Activated T-helper 2 cell treated with anti-CD3 and anti-CD28 coated beads, Interferon-gamma antibody, Interleukin-2, Interleukin-4, amounts not matched to agents 10 μg/mL and 5 μg/mL and 100 μg/mL, durations not matched to agents 14 hours and 24 hours and 36 hours (primary cell): ENCODE data around the gene RHOBTB3. TPM values are rescaled to one million over a fixed set of nuclear protein-coding genes. Genes with fewer than 3 reads are reported as not detected.

Experiments used
- DNase-seq: peaks from one replicate; pipeline ENCODE4 v3.0.0; 2021; ENCODE audit warnings: low spot score
- H3K27ac Mint-ChIP-seq: one replicate; pipeline ENCODE4 v1.8.0; 2021; ENCODE audit warnings: mixed read lengths
- H3K27me3 Mint-ChIP-seq: one replicate; pipeline ENCODE4 v1.8.0; 2021; ENCODE audit warnings: low read depth, mixed read lengths
- H3K36me3 Mint-ChIP-seq: one replicate; pipeline ENCODE4 v1.8.0; 2021; ENCODE audit warnings: low read depth, mixed read lengths
- H3K4me1 Mint-ChIP-seq: one replicate; pipeline ENCODE4 v1.8.0; 2021; ENCODE audit warnings: low read depth, mixed read lengths
- H3K4me3 Mint-ChIP-seq: one replicate; pipeline ENCODE4 v1.8.0; 2021; ENCODE audit warnings: low read depth, mild to moderate bottlenecking, moderate library complexity, mixed read lengths
- H3K9me3 Mint-ChIP-seq: one replicate; pipeline ENCODE4 v1.8.0; 2021; ENCODE audit warnings: mixed read lengths
- intact Hi-C: fragments of 100-400 bp; cut with micrococcal nuclease; formaldehyde crosslinking; loops from one replicate; pipeline ENCODE4 v1.15.1; 2023
- total RNA-seq: library from RNA; stranded (reverse); gene quantifications from 2 replicates; pipeline ENCODE4 v1.2.3, GENCODE V29; 2022

RHOBTB3 gene
- total RNA-seq, 1 donor from 2014 or later, result 0.57 TPM

DNA sequence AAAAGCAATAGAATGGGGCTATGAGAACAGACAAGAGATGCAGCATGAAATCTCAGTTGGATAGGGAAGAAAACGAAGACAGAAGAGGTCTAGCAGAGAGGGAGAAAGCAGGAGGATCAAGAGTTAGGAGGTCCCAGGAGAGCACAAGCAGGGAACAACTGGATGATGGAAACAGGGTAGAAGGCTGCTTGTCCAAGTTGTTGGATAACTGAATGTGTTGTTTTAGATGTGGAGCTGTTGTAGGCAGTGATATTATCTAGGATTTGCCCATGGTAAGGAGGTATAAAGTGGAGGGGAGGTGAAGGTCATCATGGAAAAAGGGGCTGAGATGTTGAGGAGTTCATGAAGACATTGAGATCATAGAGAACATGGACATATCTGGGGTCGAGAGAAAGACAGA, 12.4 kb upstream of the RHOBTB3 start:
- Mint-ChIP-seq H3K9me3 (no peaks in the 10 kb centered on the region), H3K36me3 (no peaks in the 10 kb centered on the region), H3K27me3 (peaks cover 30% of the 10 kb centered on the region), H3K4me3 (no peak overlapping the region), H3K4me1 (peaks cover 23% of the 10 kb centered on the region), H3K27ac (no peak overlapping the region)
- intact Hi-C loops, result loop anchor here (1.0 to 5.0 kb wide), 9 partner anchors 28 to 819 kb away; partner anchors contain the start of gene GLRX
- no peak for DNase-seq

DNA sequence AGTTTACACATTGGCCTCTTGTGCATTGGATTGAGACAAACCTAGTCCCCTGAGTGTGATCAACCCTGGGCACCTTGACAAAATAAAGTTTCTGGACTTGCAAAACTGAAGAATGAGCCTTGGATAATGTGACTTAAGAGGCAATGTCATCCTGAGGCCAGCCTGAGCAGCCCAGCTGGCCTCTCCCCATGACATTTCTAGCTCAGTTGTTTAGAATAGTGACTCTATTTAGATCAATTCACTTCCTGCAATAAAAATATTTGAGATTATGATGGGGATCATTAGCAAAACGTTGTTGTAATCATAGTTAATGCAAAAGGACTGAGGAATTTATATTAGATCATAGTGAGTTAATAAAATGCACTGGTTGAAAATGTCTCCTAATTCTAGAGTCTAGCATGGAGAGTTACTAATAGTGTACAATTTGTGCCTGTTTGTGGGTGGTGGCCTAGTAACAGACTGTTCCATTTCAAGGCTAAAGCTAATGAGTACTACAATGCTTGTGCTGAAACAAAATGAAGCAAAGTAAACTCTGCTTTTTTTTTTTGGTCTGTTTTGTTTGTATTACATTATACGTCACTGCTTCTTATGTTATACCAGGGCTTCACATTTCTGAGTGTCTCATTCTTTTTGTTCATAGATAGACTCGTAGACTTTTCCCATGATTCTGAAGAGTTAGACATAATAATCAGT, 10.9 kb upstream of the RHOBTB3 start:
- H3K4me3 Mint-ChIP-seq, result no peak overlapping the region
- H3K9me3 Mint-ChIP-seq, result no peaks in the 10 kb centered on the region
- H3K27ac Mint-ChIP-seq, result no peak overlapping the region
- intact Hi-C loops, result no loop called here
- peaks cover 32% of the 10 kb centered on the region for H3K27me3 Mint-ChIP-seq
- peaks cover 23% of the 10 kb centered on the region for H3K4me1 Mint-ChIP-seq
- DNase-seq, result no peak
- no peaks in the 10 kb centered on the region for H3K36me3 Mint-ChIP-seq

DNA sequence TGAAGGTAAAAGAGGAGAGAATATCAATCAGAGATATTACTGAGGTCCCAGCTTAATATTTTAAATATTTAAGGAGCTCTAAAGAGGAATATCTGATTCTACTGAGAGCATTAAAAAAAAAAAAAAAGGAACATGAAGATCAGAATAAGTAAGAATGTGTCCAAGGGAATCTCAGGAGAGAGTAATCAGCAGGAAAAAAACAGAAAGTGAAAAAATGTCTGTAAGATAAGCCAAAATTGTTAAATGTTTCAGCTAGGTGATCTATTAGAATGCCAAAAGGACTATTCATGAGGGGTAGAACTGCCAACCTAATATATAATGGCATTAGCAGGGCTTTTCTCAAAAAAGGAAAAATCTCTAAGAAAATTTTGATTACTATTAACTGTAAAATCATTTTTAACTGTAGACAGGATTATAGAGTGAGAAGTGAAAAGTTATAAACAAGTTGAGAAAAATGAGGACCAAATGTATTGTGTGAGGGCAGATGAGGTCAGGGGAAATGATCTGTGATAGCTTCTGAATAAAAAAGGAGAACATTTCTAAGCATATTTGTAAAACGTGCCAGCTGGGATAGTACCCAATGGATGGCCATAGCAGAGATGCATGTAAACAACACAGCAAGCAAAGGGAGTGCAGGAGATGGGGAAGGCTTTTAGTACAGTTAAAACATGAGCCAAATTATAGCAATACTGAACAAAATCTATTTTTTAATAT, 9.4 kb upstream of the RHOBTB3 start:
- H3K9me3 Mint-ChIP-seq, result no peaks in the 10 kb centered on the region
- H3K27ac Mint-ChIP-seq, result no peak overlapping the region
- H3K36me3 Mint-ChIP-seq, result no peaks in the 10 kb centered on the region
- peaks cover 40% of the 10 kb centered on the region for H3K27me3 Mint-ChIP-seq
- DNase-seq, result no peak
- no peak overlapping the region for H3K4me3 Mint-ChIP-seq
- peaks cover 19% of the 10 kb centered on the region for H3K4me1 Mint-ChIP-seq
- intact Hi-C loops, result no loop called here

DNA sequence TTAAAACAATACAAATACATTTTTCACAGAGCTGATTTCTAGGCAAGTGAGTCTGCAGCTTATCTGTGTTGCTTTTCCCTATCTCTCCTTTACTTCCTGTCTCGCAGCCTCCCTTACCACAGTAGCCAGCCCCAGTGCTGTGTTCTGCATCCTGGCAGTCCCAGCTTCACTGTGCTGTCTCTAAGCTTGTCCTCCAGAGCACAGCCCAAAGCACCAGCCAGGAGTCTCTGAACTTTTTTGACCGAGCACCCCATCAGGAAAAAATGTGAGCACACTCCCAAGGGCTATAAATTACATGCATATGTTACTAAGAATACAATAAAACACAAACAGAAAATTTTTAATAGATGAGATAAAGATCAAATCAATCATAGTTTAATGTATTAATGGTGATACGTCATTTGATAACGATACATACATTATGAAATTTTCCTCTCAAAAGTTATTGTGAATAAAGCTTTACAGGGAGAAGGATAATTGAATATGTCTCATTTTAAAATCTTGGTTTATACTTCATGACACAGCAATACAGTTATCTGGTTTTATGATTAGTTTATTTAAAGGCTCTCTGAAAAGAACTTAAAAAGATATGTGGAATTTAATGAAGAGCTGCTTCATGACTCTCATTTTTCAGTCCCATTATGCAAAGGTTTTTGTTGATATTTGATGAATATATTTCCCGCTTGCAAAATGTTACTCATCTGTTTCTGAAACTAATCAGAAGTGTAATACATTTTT, 7.3 kb upstream of the RHOBTB3 start:
- Mint-ChIP-seq H3K27ac (no peak overlapping the region), H3K27me3 (peaks cover 58% of the 10 kb centered on the region), H3K4me3 (no peak overlapping the region), H3K9me3 (no peaks in the 10 kb centered on the region), H3K36me3 (no peaks in the 10 kb centered on the region), H3K4me1 (peaks cover 25% of the 10 kb centered on the region)
- intact Hi-C loops, result no loop called here
- DNase-seq, result no peak

DNA sequence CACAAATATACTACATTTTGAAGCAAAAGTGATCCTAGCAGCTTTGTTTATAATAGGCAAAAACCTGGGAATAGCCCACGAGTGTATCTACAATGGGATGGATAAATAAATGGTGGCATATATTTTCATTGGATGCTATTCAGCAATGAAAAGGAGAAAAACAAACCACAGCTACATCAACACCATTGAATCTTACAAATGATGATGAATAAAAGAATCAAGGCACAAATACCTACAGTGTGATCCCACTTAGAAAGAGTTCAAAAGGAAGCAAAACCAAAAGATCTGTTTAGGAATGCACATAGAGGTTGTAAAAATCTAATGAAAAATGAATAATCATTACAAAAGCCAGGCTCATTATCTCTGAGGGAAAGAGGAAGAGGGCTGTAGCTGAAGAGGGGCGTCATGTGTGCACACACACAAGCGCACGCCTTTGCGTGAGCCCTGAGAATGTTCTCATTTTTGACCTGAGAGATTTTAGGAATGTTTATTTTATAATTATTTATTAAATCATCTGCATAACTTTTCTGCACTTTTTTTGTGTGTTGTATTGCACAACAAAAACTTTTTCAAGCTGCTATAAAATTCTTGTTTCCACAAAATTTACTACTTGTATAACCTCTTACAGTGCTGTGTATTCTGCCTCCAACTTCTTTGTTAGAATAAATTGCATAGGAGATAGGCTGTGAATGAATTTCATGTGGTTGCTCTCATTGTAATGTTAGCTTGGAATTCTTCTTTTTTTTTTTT, 5.9 kb upstream of the RHOBTB3 start:
- DNase-seq, result no peak
- peaks cover 22% of the 10 kb centered on the region for H3K4me1 Mint-ChIP-seq
- H3K27ac Mint-ChIP-seq, result no peak overlapping the region
- no peaks in the 10 kb centered on the region for H3K36me3 Mint-ChIP-seq
- H3K9me3 Mint-ChIP-seq, result no peaks in the 10 kb centered on the region
- no peak overlapping the region for H3K4me3 Mint-ChIP-seq
- peaks cover 63% of the 10 kb centered on the region for H3K27me3 Mint-ChIP-seq
- intact Hi-C loops, result no loop called here

DNA sequence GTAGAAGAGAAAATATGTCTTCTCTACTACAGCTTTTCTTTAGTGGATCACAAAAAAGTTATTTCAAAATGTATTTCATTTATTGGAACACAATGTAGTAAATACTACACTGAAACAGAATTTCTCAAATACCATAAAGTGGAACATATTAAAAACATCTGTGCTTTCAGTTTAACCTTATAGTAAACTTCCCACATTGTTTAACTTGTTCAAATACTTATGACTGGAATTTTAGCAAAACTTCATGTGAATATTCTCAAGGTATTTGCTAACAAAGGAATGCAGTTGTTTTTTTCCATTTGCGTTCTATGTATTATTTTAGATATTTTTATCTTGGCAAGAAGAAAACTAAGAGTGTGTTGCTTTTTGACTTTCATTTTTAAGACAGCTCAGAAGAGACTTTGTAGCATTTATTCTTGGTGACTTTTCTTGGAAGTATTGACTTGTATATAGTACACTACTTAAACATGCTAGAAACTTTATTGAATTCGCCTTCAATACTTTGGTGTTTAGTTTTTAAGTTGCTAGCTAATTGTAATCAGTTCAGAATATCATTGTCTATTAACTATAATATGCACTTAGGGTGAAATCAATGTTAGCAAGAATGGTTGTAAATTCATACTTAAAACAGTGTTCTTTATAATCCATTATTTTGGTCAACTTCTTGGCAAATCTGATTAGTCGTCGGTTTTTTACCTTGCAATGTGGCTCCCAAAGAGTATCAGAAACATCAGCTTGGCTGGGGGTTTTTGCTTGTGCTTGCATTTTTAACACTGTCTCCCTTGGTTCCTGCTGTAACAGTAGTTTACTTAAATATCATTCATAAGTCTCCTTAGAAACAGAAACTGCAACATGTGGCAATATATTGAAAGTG, 5.0 kb upstream of the RHOBTB3 start:
- no peaks in the 10 kb centered on the region for H3K9me3 Mint-ChIP-seq
- no peaks in the 10 kb centered on the region for H3K36me3 Mint-ChIP-seq
- no peak overlapping the region for H3K4me3 Mint-ChIP-seq
- H3K27ac Mint-ChIP-seq, result no peak overlapping the region
- no peak for DNase-seq
- intact Hi-C loops, result no loop called here
- peaks cover 29% of the 10 kb centered on the region for H3K4me1 Mint-ChIP-seq
- peaks cover 64% of the 10 kb centered on the region for H3K27me3 Mint-ChIP-seq

DNA sequence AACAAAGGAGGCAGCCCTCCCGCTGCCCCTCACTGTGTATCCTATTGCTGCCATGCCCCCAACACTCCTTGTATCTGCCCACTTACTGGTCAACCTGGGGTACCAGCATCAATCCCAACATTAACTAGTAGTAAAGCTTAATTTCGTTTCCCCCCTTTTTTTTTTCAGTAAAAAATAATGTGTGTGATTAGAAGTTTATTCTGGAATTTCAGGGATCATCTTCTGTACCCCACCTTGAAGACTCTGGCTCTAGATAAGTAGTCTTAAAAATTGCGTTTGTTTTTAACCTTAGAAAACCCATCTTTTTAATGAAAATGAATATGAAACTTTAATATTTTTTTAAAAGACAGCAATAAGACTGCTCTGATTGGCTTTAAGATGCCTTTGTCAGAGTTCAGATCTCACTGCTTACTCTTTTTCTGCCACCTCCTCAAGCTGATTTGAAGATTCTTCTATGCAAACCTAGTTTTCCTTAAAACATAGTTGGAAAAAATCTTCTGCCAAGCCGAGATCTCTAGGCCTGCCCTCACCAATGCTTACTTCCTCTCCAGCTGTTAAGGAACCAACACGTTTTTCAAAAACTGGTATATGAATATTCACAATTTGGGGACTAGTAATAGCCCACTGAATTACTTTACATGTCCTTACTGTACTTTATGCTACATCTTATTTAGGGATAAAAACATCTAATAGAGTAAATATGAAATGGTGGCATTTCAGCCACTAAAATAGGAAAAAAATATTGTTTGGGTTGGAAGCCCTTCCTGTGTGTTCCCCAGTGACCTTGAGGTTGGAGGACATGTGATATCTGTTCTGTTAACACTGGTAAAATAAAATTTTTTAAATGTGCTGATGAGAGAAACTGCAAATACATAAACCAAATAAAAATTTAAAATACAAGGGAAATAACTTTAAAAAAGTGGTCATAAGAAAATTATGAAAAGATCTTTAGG, 4.0 kb upstream of the RHOBTB3 start:
- H3K4me1 Mint-ChIP-seq, result peaks cover 34% of the 10 kb centered on the region
- no peak for DNase-seq
- no peaks in the 10 kb centered on the region for H3K36me3 Mint-ChIP-seq
- H3K9me3 Mint-ChIP-seq, result no peaks in the 10 kb centered on the region
- H3K27me3 Mint-ChIP-seq, result peaks cover 63% of the 10 kb centered on the region
- intact Hi-C loops, result no loop called here
- no peak overlapping the region for H3K27ac Mint-ChIP-seq
- H3K4me3 Mint-ChIP-seq, result no peak overlapping the region

DNA sequence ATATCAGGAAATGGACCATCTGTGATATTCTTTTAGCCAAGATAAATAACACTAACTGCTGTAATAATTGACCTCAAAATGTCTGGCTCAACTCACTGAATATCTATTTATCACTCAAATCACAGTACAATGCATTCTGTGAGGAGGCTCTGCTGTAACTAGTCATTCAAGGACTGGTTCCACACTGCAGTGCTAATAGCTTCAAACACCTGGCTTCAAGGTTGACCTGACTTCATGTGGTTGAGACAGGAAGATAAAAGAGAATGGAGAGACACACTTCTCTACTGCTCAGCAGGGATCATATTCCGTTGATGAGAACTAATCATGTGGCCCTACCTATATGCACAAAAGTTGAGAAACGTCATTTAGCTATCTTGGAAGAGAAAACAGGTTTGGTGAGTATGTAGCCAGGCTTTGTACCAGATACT, 3.4 kb upstream of the RHOBTB3 start:
- no peak for DNase-seq
- H3K9me3 Mint-ChIP-seq, result no peaks in the 10 kb centered on the region
- intact Hi-C loops, result no loop called here
- H3K27me3 Mint-ChIP-seq, result peaks cover 68% of the 10 kb centered on the region
- H3K27ac Mint-ChIP-seq, result no peak overlapping the region
- peaks cover 35% of the 10 kb centered on the region for H3K4me1 Mint-ChIP-seq
- H3K36me3 Mint-ChIP-seq, result no peaks in the 10 kb centered on the region
- H3K4me3 Mint-ChIP-seq, result no peak overlapping the region

DNA sequence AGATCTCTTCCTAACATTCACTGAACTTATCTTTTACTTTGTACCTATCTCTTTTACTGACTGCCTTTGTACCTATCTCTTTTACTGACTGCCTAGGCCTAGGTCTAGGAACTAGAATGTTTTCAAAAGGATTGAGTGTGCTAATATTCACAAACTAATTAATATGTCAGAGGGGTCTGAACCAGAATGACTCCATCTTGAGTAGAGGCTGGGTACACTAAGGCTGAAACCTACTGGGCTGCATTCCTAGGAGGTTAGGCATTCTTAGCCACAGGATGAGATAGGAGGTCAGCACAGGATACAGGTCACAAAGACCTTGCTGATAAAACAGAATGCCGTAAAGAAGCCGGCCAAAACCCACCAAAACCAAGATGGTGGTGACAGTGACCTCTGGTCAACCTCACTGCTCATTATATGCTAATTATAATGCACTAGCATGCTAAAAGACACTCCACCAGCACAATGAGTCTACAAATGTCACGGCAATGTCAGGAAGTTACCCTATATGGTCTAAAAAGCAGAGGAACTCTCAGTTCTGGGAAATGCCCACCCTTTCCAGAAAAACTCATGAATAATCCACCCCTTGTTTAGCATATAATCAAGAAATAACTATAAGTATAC, 2.5 kb upstream of the RHOBTB3 start:
- Mint-ChIP-seq H3K27ac (no peak overlapping the region), H3K9me3 (no peaks in the 10 kb centered on the region), H3K27me3 (peaks cover 75% of the 10 kb centered on the region), H3K4me1 (peaks cover 33% of the 10 kb centered on the region), H3K36me3 (no peaks in the 10 kb centered on the region), H3K4me3 (no peak overlapping the region)
- DNase-seq, result no peak
- intact Hi-C loops, result no loop called here

DNA sequence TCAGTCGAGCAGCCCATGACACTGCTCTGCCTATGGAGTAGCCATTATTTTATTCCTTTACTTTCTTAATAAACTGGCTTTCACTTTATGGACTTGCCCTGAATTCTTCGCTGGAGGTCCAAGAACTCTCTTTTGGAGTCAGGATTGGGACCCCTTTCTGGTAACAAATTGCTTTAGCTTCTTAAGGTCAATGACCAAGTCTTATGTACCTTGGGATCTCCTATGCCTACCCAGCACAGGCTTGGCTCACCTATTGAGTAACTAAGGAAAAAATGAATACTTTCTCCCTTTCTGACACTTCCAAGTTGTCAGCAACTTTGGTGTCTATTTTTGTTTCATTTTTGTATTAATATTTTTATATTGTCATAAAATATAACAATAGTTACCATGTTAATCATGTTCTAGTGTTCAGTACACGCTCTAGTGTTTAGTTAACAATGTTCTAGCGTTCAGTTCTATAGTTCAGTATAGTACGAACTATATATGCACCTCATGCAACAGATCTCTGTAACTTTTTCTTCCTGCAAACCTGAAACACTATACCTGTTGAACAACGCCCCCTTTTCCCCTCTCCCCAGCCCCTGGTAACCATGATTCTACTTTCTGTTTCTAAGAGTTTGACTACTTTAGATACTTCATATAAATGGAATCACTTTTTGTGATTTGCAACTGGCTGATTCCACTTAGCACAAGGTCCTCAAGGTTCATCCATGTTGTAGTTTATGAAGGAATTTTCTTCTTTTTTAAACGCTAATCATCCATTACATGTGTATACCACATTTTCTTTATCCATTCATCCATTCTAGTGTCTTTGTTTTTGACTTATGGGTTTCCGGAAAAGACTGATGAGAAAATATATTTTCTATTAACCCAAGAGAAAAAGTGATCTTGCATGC, 1.8 kb upstream of the RHOBTB3 start:
- peaks cover 77% of the 10 kb centered on the region for H3K27me3 Mint-ChIP-seq
- no peaks in the 10 kb centered on the region for H3K36me3 Mint-ChIP-seq
- peaks cover 30% of the 10 kb centered on the region for H3K4me1 Mint-ChIP-seq
- H3K27ac Mint-ChIP-seq, result no peak overlapping the region
- no peak overlapping the region for H3K4me3 Mint-ChIP-seq
- intact Hi-C loops, result no loop called here
- DNase-seq, result no peak
- no peaks in the 10 kb centered on the region for H3K9me3 Mint-ChIP-seq
